GM06990 (cell line): ENCODE measurements around the gene EGFR.

ENCODE experiments used
- DNase-seq: peaks from one replicate; pipeline ENCODE4 v3.0.0-alpha.2; 2011; ENCODE audit not compliant: insufficient read length; ENCODE audit errors: extremely low read depth
- H3K27me3 ChIP-seq: replicated peaks from 2 replicates; pipeline ENCODE4 v1.6.0; 2011; ENCODE audit warnings: low read length; ENCODE audit not compliant: control insufficient read depth, insufficient read depth
- H3K36me3 ChIP-seq: 2 replicates; pipeline ENCODE4 v1.5.1; 2011; ENCODE audit warnings: low read length; ENCODE audit not compliant: control insufficient read depth, insufficient read depth
- H3K4me3 ChIP-seq: replicated peaks from 2 replicates; pipeline ENCODE4 v1.5.1; 2011; ENCODE audit warnings: low read depth, mild to moderate bottlenecking, control low read depth, low read length
- TF ChIP-seq, protein P1 (sequence below): IDR thresholded peaks from 2 replicates; pipeline ENCODE4 v1.5.1; 2011; ENCODE audit warnings: low read length, control low read depth, mild to moderate bottlenecking, inconsistent platforms; ENCODE audit not compliant: insufficient read depth, poor library complexity, severe bottlenecking

The EGFR gene

DNA sequence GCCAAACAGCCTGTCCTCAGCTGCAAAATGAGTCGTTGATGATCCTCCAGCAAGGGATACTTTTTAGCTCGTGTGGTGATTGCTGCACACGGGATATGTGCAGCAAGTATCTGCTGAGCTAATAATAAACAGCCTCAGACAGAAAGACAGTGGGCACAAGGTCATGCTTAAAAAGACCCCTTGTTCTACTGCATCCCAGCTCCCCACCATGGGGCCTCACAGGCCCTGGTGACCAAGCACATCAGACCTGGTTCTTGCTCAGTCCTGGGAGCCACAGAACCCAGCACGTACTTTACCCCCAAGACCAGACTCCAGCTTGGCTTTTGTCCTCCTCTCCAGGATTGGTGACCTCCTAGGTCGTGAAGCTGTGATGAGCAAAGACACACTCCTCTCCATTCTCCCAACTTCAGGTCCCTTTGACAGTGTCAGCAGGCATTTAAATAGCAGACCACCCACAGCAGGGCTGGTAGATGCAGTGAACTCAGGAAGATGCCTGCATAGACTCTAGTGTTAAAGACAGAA lies 50.5 kb downstream of the EGFR start:
- H3K36me3 ChIP-seq, result no peaks in the 10 kb centered on the region

DNA sequence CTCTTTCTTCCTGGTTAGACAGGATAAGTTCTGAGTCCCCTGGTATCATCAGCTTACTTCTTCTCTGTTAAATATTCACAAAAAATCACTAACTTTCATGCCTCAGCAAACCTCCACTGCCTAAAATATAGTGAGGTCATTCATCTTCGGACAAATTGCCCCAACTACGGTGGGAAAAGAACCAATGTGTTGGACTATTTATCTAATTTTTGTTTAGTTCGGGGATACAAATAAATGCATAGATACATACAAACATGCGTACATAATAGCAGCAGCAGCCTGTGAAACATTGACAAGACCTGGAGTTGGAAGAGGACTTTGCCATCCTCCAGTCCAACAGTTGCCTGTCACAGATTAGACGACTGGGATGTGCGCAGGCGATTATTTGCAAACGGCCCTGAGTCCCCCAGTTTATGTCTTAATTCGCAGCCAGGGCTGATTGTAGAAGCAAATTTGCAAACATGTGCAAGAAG lies 51.5 kb downstream of the EGFR start:
- Histone ChIP-seq H3K4me3 (no peak overlapping the region), H3K36me3 (no peaks in the 10 kb centered on the region), H3K27me3 (no peaks in the 10 kb centered on the region)
- no peak for DNase-seq
- TF ChIP-seq, protein P1, sequence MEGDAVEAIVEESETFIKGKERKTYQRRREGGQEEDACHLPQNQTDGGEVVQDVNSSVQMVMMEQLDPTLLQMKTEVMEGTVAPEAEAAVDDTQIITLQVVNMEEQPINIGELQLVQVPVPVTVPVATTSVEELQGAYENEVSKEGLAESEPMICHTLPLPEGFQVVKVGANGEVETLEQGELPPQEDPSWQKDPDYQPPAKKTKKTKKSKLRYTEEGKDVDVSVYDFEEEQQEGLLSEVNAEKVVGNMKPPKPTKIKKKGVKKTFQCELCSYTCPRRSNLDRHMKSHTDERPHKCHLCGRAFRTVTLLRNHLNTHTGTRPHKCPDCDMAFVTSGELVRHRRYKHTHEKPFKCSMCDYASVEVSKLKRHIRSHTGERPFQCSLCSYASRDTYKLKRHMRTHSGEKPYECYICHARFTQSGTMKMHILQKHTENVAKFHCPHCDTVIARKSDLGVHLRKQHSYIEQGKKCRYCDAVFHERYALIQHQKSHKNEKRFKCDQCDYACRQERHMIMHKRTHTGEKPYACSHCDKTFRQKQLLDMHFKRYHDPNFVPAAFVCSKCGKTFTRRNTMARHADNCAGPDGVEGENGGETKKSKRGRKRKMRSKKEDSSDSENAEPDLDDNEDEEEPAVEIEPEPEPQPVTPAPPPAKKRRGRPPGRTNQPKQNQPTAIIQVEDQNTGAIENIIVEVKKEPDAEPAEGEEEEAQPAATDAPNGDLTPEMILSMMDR, result no peak

More for the DNA sequence above, 50.5 kb downstream of the EGFR start:
- no peaks in the 10 kb centered on the region for H3K27me3 ChIP-seq
- no peak for DNase-seq
- TF ChIP-seq, protein P1, result no peak
- no peak overlapping the region for H3K4me3 ChIP-seq

DNA sequence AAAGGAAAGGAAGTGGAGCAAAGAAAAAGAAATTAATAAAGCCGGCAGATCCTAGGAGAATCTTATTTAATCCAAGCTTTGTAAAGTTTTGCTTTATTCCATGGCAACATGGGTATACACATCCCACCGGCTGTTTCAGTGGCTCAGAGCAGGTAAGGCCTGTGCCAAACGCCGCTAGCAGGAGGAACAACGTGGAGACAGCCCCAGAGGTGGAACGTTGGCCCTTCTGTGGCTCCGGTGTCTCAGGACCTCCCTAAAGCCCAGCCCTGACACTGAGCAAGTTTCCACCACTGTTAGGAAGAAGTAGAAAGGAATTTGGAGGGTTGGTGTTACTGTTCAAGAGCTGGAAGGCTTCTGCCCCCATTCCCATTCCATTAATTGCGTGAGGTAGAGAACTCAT lies 52.0 kb downstream of the EGFR start:
- DNase-seq, result no peak
- no peaks in the 10 kb centered on the region for H3K27me3 ChIP-seq

DNA sequence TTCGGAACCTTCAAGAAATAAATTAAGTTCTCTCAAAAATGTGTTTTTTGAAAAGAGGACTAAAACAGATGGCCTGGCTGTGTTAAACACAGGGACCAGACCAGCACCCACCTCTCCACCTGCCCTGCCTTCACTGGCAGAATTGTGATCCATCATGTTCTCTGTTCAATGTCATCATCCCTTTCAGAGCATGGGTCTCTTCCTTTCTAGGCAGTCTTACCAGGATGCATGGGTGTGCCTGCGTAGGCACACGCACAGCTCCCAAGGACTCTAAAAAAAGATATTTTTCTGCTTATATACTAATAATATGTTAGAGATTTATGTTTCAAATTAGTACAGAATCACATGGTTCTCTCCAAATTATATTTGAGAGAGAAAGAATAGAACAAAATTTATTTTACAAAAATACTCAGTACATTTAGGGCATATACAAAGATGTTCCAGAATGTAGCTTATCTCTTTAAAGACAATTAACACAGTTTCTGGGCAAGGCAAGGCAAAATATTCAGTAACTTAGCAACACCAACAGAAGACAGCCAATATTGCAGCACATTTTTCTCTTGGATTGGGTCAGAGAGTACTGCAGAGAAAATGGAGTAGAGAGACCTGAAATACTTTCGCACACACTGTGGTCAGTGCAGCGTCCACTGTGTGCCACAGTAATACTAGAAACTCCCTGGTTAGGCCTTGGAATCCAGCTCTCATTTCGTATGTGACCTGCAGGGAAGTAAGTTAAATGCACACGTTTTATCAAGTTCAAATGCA lies 52.8 kb downstream of the EGFR start:
- DNase-seq, result no peak
- TF ChIP-seq, protein P1, result no peak
- Histone ChIP-seq H3K36me3 (no peaks in the 10 kb centered on the region), H3K4me3 (no peak overlapping the region), H3K27me3 (no peaks in the 10 kb centered on the region)

More for the DNA sequence above, 52.0 kb downstream of the EGFR start:
- TF ChIP-seq, protein P1, result no peak
- Histone ChIP-seq H3K4me3 (no peak overlapping the region), H3K36me3 (no peaks in the 10 kb centered on the region)

DNA sequence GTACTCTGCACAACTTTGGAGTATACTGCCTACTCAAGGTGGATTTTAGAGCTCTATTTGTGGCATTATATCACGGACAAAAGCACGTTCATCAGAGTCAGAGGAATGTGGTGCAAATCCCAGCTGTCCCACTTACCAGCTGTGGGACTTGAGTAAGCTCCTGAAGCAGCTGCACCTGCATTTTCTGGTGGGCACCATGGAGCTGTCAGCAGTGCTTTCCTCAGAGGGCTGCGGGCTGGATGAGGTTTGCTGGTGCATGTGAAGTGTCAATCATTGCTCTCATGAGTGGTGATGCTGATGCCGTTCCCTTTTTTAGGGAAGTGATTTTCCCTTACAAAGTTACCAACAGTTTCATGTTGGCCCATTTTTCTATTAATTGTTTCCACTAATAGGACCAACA lies 53.4 kb downstream of the EGFR start:
- Histone ChIP-seq H3K36me3 (no peaks in the 10 kb centered on the region), H3K27me3 (no peaks in the 10 kb centered on the region), H3K4me3 (no peak overlapping the region)
- TF ChIP-seq, protein P1, result no peak
- no peak for DNase-seq
